ACC112 (cell line): ENCODE data around the gene C5orf15.
"Not testable (repeated sequence)": the region's sequence is repeated elsewhere in the genome, so short reads cannot be mapped to it uniquely, and the experiment has no call there.

Experiments
- H2AFZ ChIP-seq: fragments of 200-600 bp; sonication (generic); one replicate; pipeline ENCODE4 v1.6.0; 2017; ENCODE audit warnings: antibody characterized with exemption, low read length; ENCODE audit not compliant: unreplicated experiment
- H3K27ac ChIP-seq: fragments of 200-600 bp; sonication (generic); 2 replicates; pipeline ENCODE4 v1.5.1; 2014; ENCODE audit warnings: low read depth, mild to moderate bottlenecking, antibody characterized with exemption, low read length, moderate library complexity
- H3K27me3 ChIP-seq: fragments of 200-600 bp; sonication (generic); 2 replicates; pipeline ENCODE4 v1.6.1; 2014; ENCODE audit warnings: mild to moderate bottlenecking, antibody characterized with exemption, low read length, moderate library complexity, mixed read lengths; ENCODE audit not compliant: insufficient read depth
- H3K36me3 ChIP-seq: fragments of 200-600 bp; sonication (generic); 2 replicates; pipeline ENCODE4 v1.6.1; 2016; ENCODE audit warnings: mild to moderate bottlenecking, antibody characterized with exemption, low read length, moderate library complexity, mixed read lengths; ENCODE audit not compliant: insufficient read depth
- H3K4me1 ChIP-seq: fragments of 200-600 bp; sonication (generic); one replicate; pipeline ENCODE4 v1.6.1; 2016; ENCODE audit warnings: low read length, mixed read lengths; ENCODE audit not compliant: insufficient read depth, unreplicated experiment, control insufficient read depth
- H3K4me3 ChIP-seq: fragments of 200-600 bp; sonication (generic); 2 replicates; pipeline ENCODE4 v1.5.1; 2014; ENCODE audit warnings: mild to moderate bottlenecking, low read depth, low read length
- H3K79me2 ChIP-seq: fragments of 200-600 bp; sonication (generic); one replicate; pipeline ENCODE4 v1.6.0; 2016; ENCODE audit warnings: low read length; ENCODE audit not compliant: control insufficient read depth, unreplicated experiment, insufficient read depth

C5orf15 gene

GRCh38 chr5:133935991-133936650, 32.3 kb downstream of the C5orf15 start:
- H2AFZ ChIP-seq, H3K4me3 ChIP-seq, H3K27ac ChIP-seq, H3K36me3 ChIP-seq, H3K4me1 ChIP-seq, H3K27me3 ChIP-seq, H3K79me2 ChIP-seq: not testable (repeated sequence)

- Histone ChIP-seq H3K4me1 (peaks cover under 1% of the 10 kb centered on the region), H3K4me3 (no peak overlapping the region), H2AFZ (no peak overlapping the region), H3K36me3 (no peaks in the 10 kb centered on the region), H3K79me2 (no peaks in the 10 kb centered on the region), H3K27ac (no peak overlapping the region), H3K27me3 (no peaks in the 10 kb centered on the region)
Observed at GRCh38 chr5:133935667-133935940, 32.8 kb downstream of the C5orf15 start.

- H3K4me3 ChIP-seq = no peak overlapping the region
- H3K36me3 ChIP-seq = no peaks in the 10 kb centered on the region
- no peaks in the 10 kb centered on the region for H3K27me3 ChIP-seq
- H3K27ac ChIP-seq = no peak overlapping the region
- H3K79me2 ChIP-seq = no peaks in the 10 kb centered on the region
- H2AFZ ChIP-seq = no peak overlapping the region
- H3K4me1 ChIP-seq = peaks cover 6% of the 10 kb centered on the region
Observed at GRCh38 chr5:133934822-133935666, 33.4 kb downstream of the C5orf15 start.

- no peak overlapping the region for H3K27ac ChIP-seq
- no peak overlapping the region for H2AFZ ChIP-seq
- H3K4me1 ChIP-seq = peaks cover 13% of the 10 kb centered on the region
- no peaks in the 10 kb centered on the region for H3K79me2 ChIP-seq
- no peak overlapping the region for H3K4me3 ChIP-seq
- H3K27me3 ChIP-seq = no peaks in the 10 kb centered on the region
- no peaks in the 10 kb centered on the region for H3K36me3 ChIP-seq
Observed at GRCh38 chr5:133934311-133934710, 34.1 kb downstream of the C5orf15 start.

GRCh38 chr5:133933670-133934295, 34.6 kb downstream of the C5orf15 start:
- Histone ChIP-seq H3K4me1 (peaks cover 13% of the 10 kb centered on the region), H3K27me3 (no peaks in the 10 kb centered on the region), H3K36me3 (no peaks in the 10 kb centered on the region), H3K27ac (no peak overlapping the region), H3K4me3 (no peak overlapping the region), H2AFZ (no peak overlapping the region), H3K79me2 (no peaks in the 10 kb centered on the region)

- Histone ChIP-seq H3K27me3 (no peaks in the 10 kb centered on the region), H3K79me2 (no peaks in the 10 kb centered on the region), H3K4me3 (no peak overlapping the region), H3K36me3 (no peaks in the 10 kb centered on the region), H2AFZ (no peak overlapping the region), H3K27ac (no peak overlapping the region), H3K4me1 (peaks cover 13% of the 10 kb centered on the region)
Observed at GRCh38 chr5:133933169-133933509, 35.3 kb downstream of the C5orf15 start.

GRCh38 chr5:133932441-133933168, 35.8 kb downstream of the C5orf15 start:
- no peaks in the 10 kb centered on the region for H3K36me3 ChIP-seq
- H3K79me2 ChIP-seq = no peaks in the 10 kb centered on the region
- peaks cover 13% of the 10 kb centered on the region for H3K4me1 ChIP-seq
- no peak overlapping the region for H3K27ac ChIP-seq
- H3K27me3 ChIP-seq = no peaks in the 10 kb centered on the region
- H2AFZ ChIP-seq = no peak overlapping the region
- H3K4me3 ChIP-seq = no peak overlapping the region

GRCh38 chr5:133931546-133931945, 36.9 kb downstream of the C5orf15 start:
- no peaks in the 10 kb centered on the region for H3K79me2 ChIP-seq
- no peak overlapping the region for H3K4me3 ChIP-seq
- H3K27ac ChIP-seq = no peak overlapping the region
- H3K27me3 ChIP-seq = no peaks in the 10 kb centered on the region
- H2AFZ ChIP-seq = no peak overlapping the region
- H3K36me3 ChIP-seq = no peaks in the 10 kb centered on the region
- peaks cover 13% of the 10 kb centered on the region for H3K4me1 ChIP-seq

- no peaks in the 10 kb centered on the region for H3K36me3 ChIP-seq
- H3K27me3 ChIP-seq = no peaks in the 10 kb centered on the region
- no peak overlapping the region for H2AFZ ChIP-seq
- H3K4me1 ChIP-seq = peaks cover 13% of the 10 kb centered on the region
- no peak overlapping the region for H3K27ac ChIP-seq
- H3K4me3 ChIP-seq = no peak overlapping the region
- no peaks in the 10 kb centered on the region for H3K79me2 ChIP-seq
Observed at GRCh38 chr5:133930813-133931090, 37.7 kb downstream of the C5orf15 start.

- no peaks in the 10 kb centered on the region for H3K27me3 ChIP-seq
- H2AFZ ChIP-seq = peak overlapping the region; percentile 95
- H3K27ac ChIP-seq = peak overlapping the region; percentile 48
- H3K79me2 ChIP-seq = no peaks in the 10 kb centered on the region
- H3K4me3 ChIP-seq = peak overlapping the region; percentile 51; the same call in 1 of the 2 replicates
- H3K4me1 ChIP-seq = peaks cover 13% of the 10 kb centered on the region
- no peaks in the 10 kb centered on the region for H3K36me3 ChIP-seq
Observed at GRCh38 chr5:133930061-133930812, 38.2 kb downstream of the C5orf15 start.
